VCaP (cell line): Measurements from ENCODE around the gene ITCH.

Experiments
- H3K27ac ChIP-seq: fragments of 450-650 bp; 2 replicates; pipeline ENCODE4 v1.5.1; 2017
- TF ChIP-seq, protein P1 (sequence below): fragments of 450-650 bp; conservative IDR thresholded peaks from 2 replicates; pipeline ENCODE4 v1.5.1; 2017; ENCODE audit warnings: mild to moderate bottlenecking, moderate library complexity

ITCH gene

DNA sequence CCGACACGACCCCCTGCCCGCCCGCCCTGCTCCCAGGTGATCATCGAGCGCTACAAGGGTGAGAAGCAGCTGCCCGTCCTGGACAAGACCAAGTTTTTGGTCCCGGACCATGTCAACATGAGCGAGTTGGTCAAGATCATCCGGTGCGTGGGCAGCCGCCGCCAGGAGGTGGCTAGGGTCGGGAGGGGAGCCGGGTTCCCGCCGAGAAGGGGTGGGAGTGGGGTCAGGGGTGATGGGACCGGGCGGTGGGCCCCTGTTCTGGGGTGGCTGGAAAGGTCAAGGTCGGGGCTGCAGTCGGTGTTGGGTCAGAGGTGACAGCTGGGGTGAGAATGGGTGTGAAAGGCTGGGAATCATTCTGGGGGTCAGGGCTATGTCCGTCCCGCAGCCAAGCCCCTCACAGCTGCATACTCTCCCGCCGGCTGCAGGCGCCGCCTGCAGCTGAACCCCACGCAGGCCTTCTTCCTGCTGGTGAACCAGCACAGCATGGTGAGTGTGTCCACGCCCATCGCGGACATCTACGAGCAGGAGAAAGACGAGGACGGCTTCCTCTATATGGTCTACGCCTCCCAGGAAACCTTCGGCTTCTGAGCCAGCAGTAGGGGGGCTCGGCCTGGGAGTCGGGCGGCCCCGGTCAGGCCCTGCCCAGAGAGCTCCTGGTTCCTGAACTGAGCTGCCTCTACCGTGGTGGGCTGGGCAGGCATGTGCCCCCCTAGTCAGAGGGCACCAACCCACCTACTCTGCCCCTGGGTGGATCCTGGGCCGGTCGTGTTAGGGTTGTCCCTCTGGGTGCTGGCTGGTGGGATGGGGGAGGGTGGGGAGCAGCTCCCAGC lies 196.5 kb downstream of the ITCH start:
- peak overlapping the region; percentile 70 for H3K27ac ChIP-seq
- TF ChIP-seq, protein P1, sequence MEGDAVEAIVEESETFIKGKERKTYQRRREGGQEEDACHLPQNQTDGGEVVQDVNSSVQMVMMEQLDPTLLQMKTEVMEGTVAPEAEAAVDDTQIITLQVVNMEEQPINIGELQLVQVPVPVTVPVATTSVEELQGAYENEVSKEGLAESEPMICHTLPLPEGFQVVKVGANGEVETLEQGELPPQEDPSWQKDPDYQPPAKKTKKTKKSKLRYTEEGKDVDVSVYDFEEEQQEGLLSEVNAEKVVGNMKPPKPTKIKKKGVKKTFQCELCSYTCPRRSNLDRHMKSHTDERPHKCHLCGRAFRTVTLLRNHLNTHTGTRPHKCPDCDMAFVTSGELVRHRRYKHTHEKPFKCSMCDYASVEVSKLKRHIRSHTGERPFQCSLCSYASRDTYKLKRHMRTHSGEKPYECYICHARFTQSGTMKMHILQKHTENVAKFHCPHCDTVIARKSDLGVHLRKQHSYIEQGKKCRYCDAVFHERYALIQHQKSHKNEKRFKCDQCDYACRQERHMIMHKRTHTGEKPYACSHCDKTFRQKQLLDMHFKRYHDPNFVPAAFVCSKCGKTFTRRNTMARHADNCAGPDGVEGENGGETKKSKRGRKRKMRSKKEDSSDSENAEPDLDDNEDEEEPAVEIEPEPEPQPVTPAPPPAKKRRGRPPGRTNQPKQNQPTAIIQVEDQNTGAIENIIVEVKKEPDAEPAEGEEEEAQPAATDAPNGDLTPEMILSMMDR = no peak

GRCh38 chr20:34560141-34560523 lies 197.1 kb downstream of the ITCH start:
- H3K27ac ChIP-seq = no peak overlapping the region
- TF ChIP-seq, protein P1 = no peak

DNA sequence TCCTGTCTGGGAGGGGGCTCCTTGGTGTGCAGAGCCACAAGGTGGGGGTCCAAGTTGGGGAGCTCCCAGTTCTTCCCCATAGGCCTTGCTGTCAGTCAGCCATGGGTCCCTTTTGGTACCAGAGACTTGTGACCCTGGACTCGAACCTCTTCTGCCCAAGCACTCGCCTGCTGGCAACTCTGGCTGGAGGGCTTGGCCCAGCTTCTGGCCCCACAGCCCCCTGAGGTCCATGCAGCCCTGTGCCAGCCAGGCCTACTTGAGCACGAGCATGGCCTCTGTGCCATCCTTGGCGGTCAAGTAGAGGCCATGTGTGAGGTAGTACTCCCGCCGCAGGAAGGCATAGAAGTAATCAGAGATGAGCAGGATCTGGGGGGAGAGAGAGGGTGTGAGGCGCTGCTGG lies 197.5 kb downstream of the ITCH start:
- TF ChIP-seq, protein P1 = no peak
- no peak overlapping the region for H3K27ac ChIP-seq
